Stimulated activated CD4-positive, alpha-beta T cell treated with anti-CD3 and anti-CD28 coated beads, Interleukin-2, amount 100 ng/mL, for 4 hours (primary cell): ENCODE results near the gene RAB5IF.
"Not testable (repeated sequence)": the region's sequence is repeated elsewhere in the genome, so short reads cannot be mapped to it uniquely, and the experiment has no call there.

Experiments used
- DNase-seq: peaks from one replicate; pipeline ENCODE4 v3.0.0-alpha.2; 2020; ENCODE audit warnings: low read depth

RAB5IF gene

DNA sequence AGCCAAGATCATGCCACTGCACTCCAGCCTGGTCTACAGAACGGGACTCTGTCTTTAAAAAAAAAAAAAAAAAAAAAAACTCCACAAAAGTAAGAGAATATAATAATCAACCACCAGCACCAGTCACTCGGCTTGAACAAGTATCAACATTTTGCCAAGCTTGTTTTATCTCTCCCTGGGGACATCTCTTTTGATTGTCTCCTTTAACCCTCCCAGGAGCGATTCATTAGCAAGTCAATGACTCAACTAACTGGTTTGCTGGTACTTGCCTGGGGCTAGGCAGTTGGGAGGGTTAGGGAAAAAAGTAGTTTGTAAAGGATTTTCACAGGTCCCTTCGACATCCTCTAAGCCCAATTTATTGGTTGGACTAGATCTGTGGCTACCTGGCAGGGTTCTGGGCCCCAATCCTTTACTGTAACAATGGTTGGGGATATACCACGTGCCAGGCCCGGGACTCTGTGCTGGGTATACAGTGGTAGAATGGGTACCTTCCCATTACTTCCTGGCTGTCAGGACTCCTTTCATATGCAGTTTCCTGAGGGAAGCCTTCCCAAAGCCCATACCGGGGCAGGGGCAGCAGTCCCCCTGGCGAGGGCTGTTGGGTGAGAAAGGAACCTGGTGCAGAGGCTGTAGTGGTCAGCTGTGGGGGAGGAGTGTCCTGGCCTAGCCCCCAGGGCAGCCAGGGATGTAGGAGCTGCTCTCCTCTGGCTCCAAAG is 20.0 kb upstream of the RAB5IF start:
- no peak for DNase-seq

DNA sequence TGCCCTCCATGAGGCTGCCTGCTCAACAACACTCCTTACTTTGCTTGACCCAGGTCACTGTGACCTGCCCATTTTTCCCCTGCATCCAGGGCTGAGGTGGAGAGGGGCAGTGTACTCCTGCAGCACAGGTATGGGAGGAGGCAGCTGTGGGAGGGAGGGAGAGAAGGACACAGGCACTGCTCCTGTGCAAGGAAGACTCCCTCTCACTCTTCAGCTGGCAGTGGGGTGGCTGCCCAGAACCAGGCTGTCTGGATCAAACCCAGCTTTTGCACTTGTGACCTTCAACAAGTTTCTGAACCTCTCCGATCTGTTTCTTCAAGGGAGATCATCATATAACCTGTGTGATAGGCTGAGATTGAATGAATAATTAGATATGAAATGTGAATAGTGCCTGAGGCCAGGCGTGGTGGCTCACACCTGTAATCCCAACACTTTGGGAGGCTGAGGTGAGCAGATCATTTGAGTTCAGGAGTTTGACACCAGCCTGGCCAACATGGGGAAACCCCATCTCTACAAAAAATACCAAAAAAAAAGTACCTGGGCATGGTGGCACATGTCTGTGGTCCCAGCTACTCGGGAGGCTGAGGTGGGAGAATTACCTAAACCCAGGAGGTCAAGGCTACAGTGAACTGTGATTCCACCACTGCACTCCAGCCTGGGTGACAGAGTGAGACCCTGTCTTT is 18.1 kb upstream of the RAB5IF start:
- no peak for DNase-seq

GRCh38 chr20:36591281-36591680 is 14.3 kb upstream of the RAB5IF start:
- DNase-seq, result no peak

DNA sequence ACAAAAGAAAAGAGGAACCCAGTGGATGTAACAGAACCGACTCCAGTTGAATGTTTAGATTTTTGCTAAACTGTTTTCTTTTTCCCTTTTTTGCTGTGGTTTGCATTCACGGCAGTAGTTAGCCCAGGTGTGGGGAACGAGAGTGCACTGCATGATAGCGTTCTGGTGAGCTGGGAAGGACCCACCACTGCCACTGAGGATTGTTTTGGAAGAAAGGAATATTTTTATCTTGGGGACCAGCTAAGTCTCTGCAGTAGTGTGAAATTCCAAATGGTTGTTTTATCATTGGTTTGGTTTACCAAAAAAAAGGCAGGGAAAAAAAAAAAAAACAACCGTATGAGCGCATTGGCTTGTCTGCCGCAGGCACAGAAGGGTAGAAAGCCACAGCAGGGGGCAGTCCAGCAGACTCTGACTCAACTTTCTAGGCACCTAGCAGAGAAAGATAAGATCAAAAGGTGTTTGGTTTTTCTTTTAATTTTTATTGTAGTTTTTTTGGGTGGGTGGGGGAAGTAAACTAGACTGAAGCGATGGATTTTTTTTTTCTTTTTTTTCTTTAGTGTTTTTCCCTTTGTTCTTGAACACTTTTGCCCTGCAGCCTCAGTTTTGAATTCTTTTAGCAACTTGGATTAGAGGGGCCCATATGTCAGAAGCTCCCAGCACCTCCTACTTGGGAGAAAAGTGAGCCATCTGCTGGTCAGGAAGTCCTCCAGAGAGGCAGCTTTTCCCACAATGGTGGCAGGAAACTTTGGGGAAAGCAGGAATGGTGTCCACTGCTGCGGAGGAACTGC is 13.5 kb upstream of the RAB5IF start:
- peak; percentile 57 for DNase-seq

DNA sequence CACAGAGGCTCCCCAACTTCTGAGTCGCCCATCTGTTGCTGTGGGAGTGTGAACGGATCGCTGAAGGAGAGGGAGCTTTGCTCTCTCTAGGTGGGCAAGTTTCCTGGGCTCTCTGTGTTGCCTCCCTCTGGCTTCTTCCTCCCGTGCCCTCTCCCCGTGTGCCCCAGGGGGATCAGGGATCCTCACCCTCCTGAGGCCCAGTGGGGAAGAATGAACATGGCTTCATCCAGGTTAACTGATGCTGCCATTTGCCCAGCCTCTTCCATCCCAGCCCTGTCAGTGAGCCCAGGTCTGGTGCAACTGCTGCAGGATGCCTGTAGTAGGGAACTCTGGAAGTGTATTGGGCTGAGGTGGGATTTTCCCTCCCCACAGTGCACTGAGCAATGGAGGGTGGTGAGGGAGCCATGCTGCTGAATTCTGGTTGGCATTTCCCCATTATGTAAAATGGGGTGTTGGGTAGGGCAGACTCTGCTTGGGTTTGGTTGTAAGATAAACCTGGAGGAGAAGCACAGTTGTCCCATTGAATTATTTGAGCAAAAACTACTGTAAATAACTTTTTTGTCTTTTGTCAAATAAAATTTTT is 12.1 kb upstream of the RAB5IF start:
- DNase-seq, result no peak

DNA sequence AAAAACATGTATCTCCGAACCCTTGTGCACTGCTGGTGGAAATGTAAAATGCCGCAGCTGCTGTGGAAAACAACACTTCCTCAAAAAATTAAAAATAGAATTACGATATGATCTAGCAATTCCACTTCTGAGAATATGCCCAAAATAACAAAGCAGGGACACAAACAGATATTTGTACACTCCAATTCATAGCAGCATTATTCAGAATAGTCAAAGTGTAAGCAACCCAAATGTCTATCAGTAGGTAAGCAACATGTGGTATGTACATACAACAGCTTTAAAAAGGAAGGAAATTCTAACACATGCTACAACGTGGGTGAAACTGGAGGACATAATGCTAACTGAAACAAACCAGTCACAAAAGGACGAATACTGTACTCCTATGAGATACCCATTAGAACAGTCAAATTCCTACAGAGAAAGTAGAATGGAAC is 5.7 kb upstream of the RAB5IF start:
- no peak for DNase-seq

DNA sequence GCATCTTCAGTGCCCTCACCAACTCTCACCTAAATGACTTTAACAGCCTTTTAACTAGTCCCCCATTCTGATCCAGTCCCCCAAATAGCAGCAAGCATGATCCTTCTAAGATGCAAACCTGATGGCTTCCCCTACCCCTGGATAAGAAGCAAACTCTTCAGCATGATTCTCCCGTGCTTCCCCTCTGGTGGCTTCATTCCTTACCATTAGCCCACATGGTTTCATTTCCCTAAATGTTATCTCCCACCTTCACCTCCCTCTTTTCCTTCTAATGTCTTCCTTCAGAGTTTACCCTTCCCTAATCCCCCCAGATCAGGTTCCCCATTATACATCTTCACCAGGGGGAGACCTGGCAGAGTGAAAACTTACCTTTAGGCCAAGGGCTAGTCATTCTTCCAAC is 4.0 kb upstream of the RAB5IF start:
- no peak for DNase-seq

GRCh38 chr20:36604952-36605398 is 604 bp upstream of the RAB5IF start:
- peak; percentile 31 for DNase-seq

DNA sequence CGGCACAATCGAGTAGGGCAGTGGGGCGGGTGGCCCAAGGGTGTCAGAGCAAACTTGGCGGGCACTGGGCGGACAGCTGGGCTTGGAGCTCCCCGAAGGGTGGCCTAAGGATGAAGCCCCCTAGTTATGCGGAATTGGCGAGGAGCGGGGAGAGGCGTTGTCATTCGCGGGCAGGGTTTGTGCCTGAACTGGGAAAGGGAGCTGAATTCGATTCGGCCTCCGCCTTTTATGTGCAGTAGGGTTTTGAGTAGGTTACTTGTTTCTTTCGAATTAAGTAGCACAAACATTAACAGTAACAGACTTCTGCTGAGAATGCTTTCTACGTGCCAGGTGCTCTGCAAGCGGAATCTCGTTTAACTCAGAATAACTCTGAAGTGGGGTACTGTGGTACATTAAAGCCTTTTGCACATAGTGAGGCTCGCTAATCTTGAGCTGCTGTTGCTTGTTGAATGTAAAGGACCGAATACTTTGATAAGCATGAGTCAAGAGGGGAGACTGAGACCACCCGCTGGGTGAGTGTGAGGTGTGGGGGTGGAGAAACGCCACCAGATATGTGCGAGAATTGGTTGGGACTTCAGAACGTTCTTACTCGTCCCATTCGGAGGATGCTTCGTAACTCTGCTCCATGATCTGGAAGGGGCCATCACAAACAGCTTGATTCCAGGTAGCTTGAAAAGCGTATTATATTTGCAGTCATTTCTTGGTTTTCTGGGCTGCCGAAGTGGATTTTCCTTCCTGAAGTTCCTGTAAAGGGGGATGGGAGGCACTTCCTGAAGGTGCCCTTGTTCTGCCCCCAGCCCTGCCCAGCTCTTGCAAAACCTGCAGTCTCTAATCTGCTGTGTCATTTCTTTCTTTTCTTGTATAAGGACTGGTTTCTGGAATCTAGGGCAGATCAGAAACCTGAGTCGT is 833 bp downstream of the RAB5IF start:
- no peak for DNase-seq

GRCh38 chr20:36607586-36608387 is 2.2 kb downstream of the RAB5IF start:
- DNase-seq, result no peak

DNA sequence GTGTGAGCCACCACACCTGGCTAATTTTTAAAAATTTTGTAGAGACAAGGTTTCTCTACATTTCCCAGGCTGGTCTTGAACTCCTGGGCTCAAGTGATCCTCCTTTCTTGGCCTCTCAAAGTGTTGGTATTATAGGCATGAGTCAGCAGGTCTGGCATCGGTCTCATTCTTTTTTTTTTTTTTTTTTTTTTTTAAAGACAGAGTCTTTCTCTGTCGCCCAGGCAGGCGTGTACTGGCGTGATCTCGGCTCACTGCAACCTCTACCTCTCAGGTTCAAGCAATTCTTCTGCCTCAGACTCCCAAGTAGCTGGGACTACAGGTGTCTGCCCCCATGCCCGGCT is 2.8 kb downstream of the RAB5IF start:
- not testable (repeated sequence) for DNase-seq

DNA sequence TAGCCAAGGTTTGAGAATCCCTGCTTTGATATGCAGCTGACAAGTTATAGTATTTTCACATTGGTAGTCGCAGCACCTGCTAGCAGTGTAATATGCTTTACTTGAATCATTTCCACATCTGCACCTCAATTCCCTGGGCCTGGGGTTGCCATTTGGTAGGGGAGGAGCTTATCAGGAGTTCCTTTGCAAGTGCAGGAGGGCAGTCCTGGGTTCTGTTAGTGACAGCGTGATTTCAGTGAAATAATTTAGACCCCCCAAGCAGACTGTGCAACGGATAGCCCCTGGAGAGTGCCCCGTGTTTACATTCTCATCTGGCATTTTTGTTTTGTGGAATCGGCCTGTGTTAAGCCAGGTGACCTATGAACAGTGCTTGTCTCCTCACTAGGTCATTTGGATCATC is 6.0 kb downstream of the RAB5IF start:
- no peak for DNase-seq

GRCh38 chr20:36613974-36614373 is 8.4 kb downstream of the RAB5IF start:
- no peak for DNase-seq

DNA sequence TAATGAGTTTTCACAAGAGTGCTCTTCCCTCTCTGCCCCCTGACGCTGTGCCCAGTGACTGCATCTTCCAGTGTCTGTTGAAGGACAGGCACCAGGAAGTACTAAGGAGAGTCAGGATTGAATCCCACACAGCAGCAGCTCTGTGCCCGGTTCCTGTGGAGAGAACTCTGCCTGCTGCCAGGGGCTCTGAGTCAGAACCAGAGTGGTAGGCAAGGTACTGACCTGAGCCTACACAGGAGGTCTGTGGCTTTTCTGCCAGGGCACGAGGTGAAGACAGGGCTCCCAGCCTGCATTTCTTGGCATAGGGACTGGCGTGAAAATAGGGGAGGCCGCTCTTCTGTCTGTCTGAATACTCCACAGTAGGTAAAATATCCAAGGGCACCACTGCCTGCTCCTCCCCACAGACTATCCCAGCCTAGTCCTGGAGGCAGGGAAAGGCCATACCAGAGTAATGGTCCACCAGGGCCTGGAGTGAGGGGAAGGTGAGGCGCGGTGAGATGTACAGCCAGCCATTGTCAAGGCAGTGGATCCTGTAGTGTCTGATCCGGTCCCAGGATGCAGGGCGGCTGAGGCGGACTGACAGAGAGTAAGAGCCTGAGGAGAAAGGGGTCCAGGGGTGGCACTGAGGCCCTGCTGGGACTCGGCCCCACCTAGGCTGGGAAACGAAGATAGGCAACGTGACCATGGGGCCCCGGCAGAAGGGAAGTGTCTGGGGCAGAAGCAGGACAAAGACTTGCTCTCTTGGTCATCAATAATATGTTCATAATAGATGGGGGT is 9.4 kb downstream of the RAB5IF start:
- no peak for DNase-seq

- DNase-seq, result no peak
These were observed 15.3 kb downstream of the RAB5IF start for GRCh38 chr20:36620917-36621316.

DNA sequence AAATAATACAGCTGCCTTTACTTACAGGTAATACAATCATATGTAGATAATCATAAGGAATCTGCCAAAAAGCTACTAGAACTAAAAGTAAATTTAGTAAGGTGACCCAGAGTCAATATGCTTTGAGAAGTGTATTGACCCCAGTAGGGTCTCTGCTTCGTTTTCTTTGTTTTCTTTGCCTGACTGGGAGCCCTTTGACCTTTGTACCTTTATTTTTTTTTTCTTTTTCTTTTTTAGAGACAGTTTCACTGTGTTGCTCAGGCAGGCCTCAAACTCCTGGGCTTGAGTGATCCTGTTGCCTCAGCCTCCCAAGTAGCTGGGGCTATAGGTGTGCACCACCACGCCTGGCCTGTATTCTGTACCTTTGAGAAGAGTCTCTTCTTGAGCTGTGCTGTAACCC is 17.9 kb downstream of the RAB5IF start:
- DNase-seq, result no peak

- no peak for DNase-seq
These were observed 18.7 kb downstream of the RAB5IF start for GRCh38 chr20:36624068-36624943.

- no peak for DNase-seq
These were observed 19.4 kb downstream of the RAB5IF start for GRCh38 chr20:36624944-36625324.

GRCh38 chr20:36628076-36628475 is 22.5 kb downstream of the RAB5IF start:
- DNase-seq, result no peak
